GM12878 (cell line): ENCODE results near the gene RIPOR3. TPM values are rescaled to one million over a fixed set of nuclear protein-coding genes. Genes with fewer than 3 reads are reported as not detected.

ENCODE experiments used
- ATAC-seq: fragments of 200-7000 bp; cut with Tn5 transposase; 3 replicates; pipeline ENCODE4 v1.9.1; 2020; ENCODE audit warnings: mild to moderate bottlenecking, moderate library complexity
- BruUV-seq: library from RNA; stranded (reverse); fragments of 400-500 nt; replicated peaks from 2 replicates; lab custom pipeline; 2021; lab: Mats Ljungman, UMichigan
- CTCF ChIA-PET: fragments of 300-600 bp; sonication (Branson Sonifier 250); formaldehyde crosslinking; extraction: SDS; loops from one replicate; lab custom pipeline; 2021; ENCODE audit warnings: inconsistent platforms; lab: Yijun Ruan, JAX
- POLR2A ChIA-PET: fragments of 350-600 bp; formaldehyde crosslinking; extraction: SDS; loops from one replicate; lab custom pipeline; 2021; ENCODE audit warnings: inconsistent platforms; lab: Charles Lee
- RAD21 ChIA-PET: fragments of 300-600 bp; sonication (Branson Sonifier 250); formaldehyde crosslinking; loops from one replicate; lab custom pipeline; 2023; ENCODE audit warnings: antibody characterized with exemption; ENCODE audit not compliant: unreplicated experiment; lab: Charles Lee
- SMC1A ChIA-PET: fragments of 300-600 bp; sonication (Branson Sonifier 250); formaldehyde crosslinking; loops from one replicate; lab custom pipeline; 2023; ENCODE audit not compliant: unreplicated experiment, uncharacterized antibody; lab: Charles Lee
- DNase-seq: peaks from one replicate; pipeline ENCODE4 v3.0.0-alpha.2; 2011; ENCODE audit warnings: low read depth, low spot score
- FAIRE-seq: peaks from 3 replicates; lab custom pipeline; 2011; peaks lifted over from hg19 to GRCh38; lab: Jason Lieb, UNC
- H2AFZ ChIP-seq: 2 replicates; pipeline ENCODE4 v1.6.0; 2011; ENCODE audit warnings: low read depth, low read length, control low read depth; ENCODE audit not compliant: control insufficient read depth
- H3K27ac ChIP-seq: 2 replicates; pipeline ENCODE4 v1.5.1; 2011; ENCODE audit warnings: control low read depth; ENCODE audit not compliant: control insufficient read depth, insufficient read depth
- H3K27me3 ChIP-seq, 2 experiments: replicated peaks in 1 of 2; 2 replicates each; pipeline versions ENCODE4 v1.6.0 to v1.6.1; 2011; ENCODE audit warnings: low read length in 1 of 2; ENCODE audit not compliant: control insufficient read depth in 2 of 2, insufficient read depth in 2 of 2
- H3K36me3 ChIP-seq, 2 experiments: 2 replicates each; pipeline ENCODE4 v1.5.1; 2011; ENCODE audit warnings: low read length in 1 of 2; ENCODE audit not compliant: control insufficient read depth in 2 of 2, insufficient read depth in 2 of 2
- H3K4me1 ChIP-seq: 2 replicates; pipeline ENCODE4 v1.6.1; 2011; ENCODE audit warnings: mild to moderate bottlenecking, low read length, moderate library complexity, mixed read lengths; ENCODE audit not compliant: control insufficient read depth, insufficient read depth
- H3K4me2 ChIP-seq: 2 replicates; pipeline ENCODE4 v1.6.0; 2011; ENCODE audit warnings: control low read depth; ENCODE audit not compliant: control insufficient read depth, insufficient read depth
- H3K4me3 ChIP-seq: fragments of 200-600 bp; sonication (generic); 2 replicates; pipeline ENCODE4 v1.5.1; 2016
- H3K79me2 ChIP-seq: 2 replicates; pipeline ENCODE4 v1.6.0; 2011; ENCODE audit warnings: low read length; ENCODE audit not compliant: control insufficient read depth, insufficient read depth
- H3K9ac ChIP-seq: 2 replicates; pipeline ENCODE4 v1.8.0; 2011; ENCODE audit warnings: low read length, control low read depth, mixed read lengths; ENCODE audit not compliant: control insufficient read depth, insufficient read depth
- H3K9me3 ChIP-seq: replicated peaks from 3 replicates; pipeline ENCODE4 v1.5.1; 2011; ENCODE audit warnings: mild to moderate bottlenecking, low read length; ENCODE audit not compliant: control insufficient read depth, insufficient read depth
- H4K20me1 ChIP-seq: 2 replicates; pipeline ENCODE4 v1.6.0; 2011; ENCODE audit not compliant: control insufficient read depth, insufficient read depth
- CBFB ChIP-seq: IDR thresholded peaks from 2 replicates; pipeline ENCODE4 v1.6.1; 2016; ENCODE audit warnings: antibody characterized with exemption, low read depth
- CEBPB ChIP-seq, 2 experiments: fragments of 150-350 bp in 1 of 2; IDR thresholded peaks; 2 replicates each; pipeline ENCODE4 v1.6.1; 2012 to 2014; ENCODE audit warnings: low read depth in 2 of 2, low read length in 2 of 2, borderline replicate concordance in 1 of 2, inconsistent platforms in 1 of 2
- CHD1 ChIP-seq: IDR thresholded peaks from 2 replicates; pipeline ENCODE4 v1.6.1; 2012; ENCODE audit warnings: low read depth, low read length, improper control_type of control experiment
- ETV6 ChIP-seq, 2 experiments: fragments of 450-650 bp in 1 of 2; IDR thresholded peaks in 1 of 2; conservative IDR thresholded peaks in 1 of 2; 2 replicates each; pipeline ENCODE4 v1.6.1; 2014; ENCODE audit warnings: antibody characterized with exemption in 1 of 2, borderline replicate concordance in 1 of 2, low read depth in 1 of 2, mild to moderate bottlenecking in 1 of 2, moderate library complexity in 1 of 2
- NR2C2 ChIP-seq: IDR thresholded peaks from 2 replicates; pipeline ENCODE4 v1.6.1; 2011; ENCODE audit warnings: borderline replicate concordance, low read depth; ENCODE audit not compliant: control insufficient read depth, insufficient read length
- PAX5 ChIP-seq: IDR thresholded peaks from 2 replicates; pipeline ENCODE4 v1.6.1; 2011; ENCODE audit warnings: low read depth, low read length, borderline replicate concordance
- PML ChIP-seq: IDR thresholded peaks from 2 replicates; pipeline ENCODE4 v1.6.1; 2012; ENCODE audit warnings: low read length, inconsistent platforms
- RAD21 ChIP-seq: IDR thresholded peaks from 2 replicates; pipeline ENCODE4 v1.6.1; 2011; ENCODE audit warnings: mild to moderate bottlenecking, low read depth, low read length, moderate library complexity; ENCODE audit not compliant: insufficient read depth
- RB1 ChIP-seq: fragments of 450-650 bp; formaldehyde crosslinking; IDR thresholded peaks from 2 replicates; pipeline ENCODE4 v1.6.1; 2017; ENCODE audit warnings: mild to moderate bottlenecking, borderline replicate concordance
- SPI1 ChIP-seq: IDR thresholded peaks from 2 replicates; pipeline ENCODE4 v1.6.1; 2011; ENCODE audit warnings: low read depth, mild to moderate bottlenecking, low read length, moderate library complexity, borderline replicate concordance; ENCODE audit not compliant: insufficient read depth
- TBL1XR1 ChIP-seq: IDR thresholded peaks from 2 replicates; pipeline ENCODE4 v1.6.1; 2012; ENCODE audit warnings: low read depth, low read length, improper control_type of control experiment
- WRNIP1 ChIP-seq: IDR thresholded peaks from 2 replicates; pipeline ENCODE4 v1.6.1; 2011; ENCODE audit warnings: low read depth, low read length, improper control_type of control experiment, borderline replicate concordance
- ZNF217 ChIP-seq: fragments of 450-650 bp; IDR thresholded peaks from 2 replicates; pipeline ENCODE4 v1.6.1; 2017; ENCODE audit warnings: antibody characterized with exemption, mild to moderate bottlenecking
- WGBS: methylation state at CpG from one replicate; pipeline ENCODE4 v1.1.6; 2016; ENCODE audit warnings: low lambda C conversion rate; ENCODE audit not compliant: insufficient replicate concordance, insufficient coverage; ENCODE audit errors: missing lambda C conversion rate; 5-methylcytosine and 5-hydroxymethylcytosine counted together
- in situ Hi-C: fragments of 300-500 bp; cut with MboI; formaldehyde crosslinking; loops from 9 replicates; pipeline ENCODE4 v1.14.3; 2018; ENCODE audit warnings: mixed read lengths
- intact Hi-C: fragments of 100-400 bp; cut with micrococcal nuclease; formaldehyde crosslinking; loops from one replicate; pipeline ENCODE4 v1.14.2; 2022; ENCODE audit not compliant: unreplicated experiment
- polyA plus RNA-seq, 11 experiments: library from polyadenylated mRNA; depleted of rRNA in 4 of 11; unstranded in 6 of 11; stranded (reverse) in 5 of 11; fragments of >200 nt; fragmentation: Nextera tagmentation in 4 of 11; fragmentation: Illumina TruSeq in 1 of 11; extraction: Ambion mirVana in 4 of 11; extraction: Trizol in 1 of 11; gene quantifications; 1 replicate in 1 of 11; 2 replicates in 10 of 11; pipeline versions ENCODE4 v1.2.1 to v1.2.3, GENCODE V29; 2011 to 2016; ENCODE audit warnings: inconsistent platforms in 2 of 11, missing spikeins in 2 of 11, low read depth in 1 of 11
- total RNA-seq, 4 experiments: library from RNA; depleted of rRNA in 3 of 4; stranded (reverse); fragments of >200 nt in 3 of 4; fragmentation: Illumina TruSeq in 1 of 4; extraction: Trizol in 1 of 4; gene quantifications; 2 replicates each; pipeline versions ENCODE4 v1.2.1 to v1.2.3, GENCODE V29; 2013 to 2021
- TF ChIP-seq, protein P1 (sequence below): fragments of 450-650 bp; IDR thresholded peaks from 2 replicates; pipeline ENCODE4 v1.6.1; 2016; ENCODE audit warnings: mild to moderate bottlenecking
- TF ChIP-seq, protein P2 (sequence below): fragments of 450-650 bp; formaldehyde crosslinking; IDR thresholded peaks from 2 replicates; pipeline ENCODE4 v1.5.0; 2022; ENCODE audit warnings: mild to moderate bottlenecking, missing genetic modification characterization

The RIPOR3 gene
- total and polyA plus RNA-seq, 10 of the 15 experiments (the other 5 are each of a cell fraction or from before 2014, with no cell fraction given), result 0.04 to 0.55 (median 0.12) TPM; not detected in 6

DNA sequence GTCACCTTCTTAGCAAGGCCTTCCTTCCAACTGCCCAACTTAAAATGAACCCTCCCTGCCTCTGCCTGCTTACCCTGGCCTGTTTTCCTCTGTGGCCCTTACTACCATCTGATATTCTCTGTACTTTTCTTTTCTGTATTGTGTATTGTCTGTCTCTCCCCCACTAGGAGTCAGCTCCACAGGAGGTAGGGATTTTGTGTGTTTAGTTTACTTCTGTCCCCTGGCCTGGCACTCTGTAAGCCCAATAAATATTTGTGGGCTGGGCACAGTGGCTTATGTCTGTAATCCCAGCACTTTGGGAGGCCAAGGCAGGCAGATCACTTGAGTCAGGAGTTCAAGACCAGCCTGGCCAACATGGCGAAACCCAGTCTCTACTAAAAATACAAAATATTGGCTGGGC is 72.8 kb downstream of the RIPOR3 start:
- no TSS peak for BruUV-seq
- ChIA-PET RAD21 (no interaction called here), SMC1A (interaction anchor here (1.0 kb wide), 1 partner anchor 12 kb away, joined by 4 read pairs; no protein-coding TSS in a partner anchor), POLR2A (no interaction called here), CTCF (interaction anchor here (1.2 kb wide), 1 partner anchor 131 kb away, joined by 5 read pairs; no protein-coding TSS in a partner anchor)
- 76% methylated on average over 1 of the region's 1 CpG for WGBS
- no peaks in the 10 kb centered on the region for H3K79me2 ChIP-seq
- no peak for ATAC-seq
- TF ChIP-seq SPI1 (no peak), ETV6 (conservative IDR thresholded peaks at IDR 0.05 in 1 of 2, IDR thresholded peaks at IDR 0.05 in 1 of 2; ENCODE audit: borderline replicate concordance in 1 of 2, low read depth in 1 of 2) (no peak), ZNF217 (no peak), TBL1XR1 (no peak), WRNIP1 (no peak), RAD21 (no peak), CEBPB (IDR thresholded peaks at IDR 0.05; ENCODE audit: borderline replicate concordance in 1 of 2, low read depth in 2 of 2, low read length in 2 of 2) (no peak), CBFB (no peak), NR2C2 (no peak), PML (no peak), PAX5 (no peak), RB1 (no peak), CHD1 (no peak)
- TF ChIP-seq, protein P1, sequence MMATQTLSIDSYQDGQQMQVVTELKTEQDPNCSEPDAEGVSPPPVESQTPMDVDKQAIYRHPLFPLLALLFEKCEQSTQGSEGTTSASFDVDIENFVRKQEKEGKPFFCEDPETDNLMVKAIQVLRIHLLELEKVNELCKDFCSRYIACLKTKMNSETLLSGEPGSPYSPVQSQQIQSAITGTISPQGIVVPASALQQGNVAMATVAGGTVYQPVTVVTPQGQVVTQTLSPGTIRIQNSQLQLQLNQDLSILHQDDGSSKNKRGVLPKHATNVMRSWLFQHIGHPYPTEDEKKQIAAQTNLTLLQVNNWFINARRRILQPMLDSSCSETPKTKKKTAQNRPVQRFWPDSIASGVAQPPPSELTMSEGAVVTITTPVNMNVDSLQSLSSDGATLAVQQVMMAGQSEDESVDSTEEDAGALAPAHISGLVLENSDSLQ, result no peak
- TF ChIP-seq, protein P2, sequence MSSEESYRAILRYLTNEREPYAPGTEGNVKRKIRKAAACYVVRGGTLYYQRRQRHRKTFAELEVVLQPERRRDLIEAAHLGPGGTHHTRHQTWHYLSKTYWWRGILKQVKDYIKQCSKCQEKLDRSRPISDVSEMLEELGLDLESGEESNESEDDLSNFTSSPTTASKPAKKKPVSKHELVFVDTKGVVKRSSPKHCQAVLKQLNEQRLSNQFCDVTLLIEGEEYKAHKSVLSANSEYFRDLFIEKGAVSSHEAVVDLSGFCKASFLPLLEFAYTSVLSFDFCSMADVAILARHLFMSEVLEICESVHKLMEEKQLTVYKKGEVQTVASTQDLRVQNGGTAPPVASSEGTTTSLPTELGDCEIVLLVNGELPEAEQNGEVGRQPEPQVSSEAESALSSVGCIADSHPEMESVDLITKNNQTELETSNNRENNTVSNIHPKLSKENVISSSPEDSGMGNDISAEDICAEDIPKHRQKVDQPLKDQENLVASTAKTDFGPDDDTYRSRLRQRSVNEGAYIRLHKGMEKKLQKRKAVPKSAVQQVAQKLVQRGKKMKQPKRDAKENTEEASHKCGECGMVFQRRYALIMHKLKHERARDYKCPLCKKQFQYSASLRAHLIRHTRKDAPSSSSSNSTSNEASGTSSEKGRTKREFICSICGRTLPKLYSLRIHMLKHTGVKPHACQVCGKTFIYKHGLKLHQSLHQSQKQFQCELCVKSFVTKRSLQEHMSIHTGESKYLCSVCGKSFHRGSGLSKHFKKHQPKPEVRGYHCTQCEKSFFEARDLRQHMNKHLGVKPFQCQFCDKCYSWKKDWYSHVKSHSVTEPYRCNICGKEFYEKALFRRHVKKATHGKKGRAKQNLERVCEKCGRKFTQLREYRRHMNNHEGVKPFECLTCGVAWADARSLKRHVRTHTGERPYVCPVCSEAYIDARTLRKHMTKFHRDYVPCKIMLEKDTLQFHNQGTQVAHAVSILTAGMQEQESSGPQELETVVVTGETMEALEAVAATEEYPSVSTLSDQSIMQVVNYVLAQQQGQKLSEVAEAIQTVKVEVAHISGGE (CRISPR knock-in tag), result no peak
- H3K4me1 ChIP-seq, result no peaks in the 10 kb centered on the region; the same call in 1 of the 2 replicates
- no peak overlapping the region for H3K27ac ChIP-seq
- no peaks in the 10 kb centered on the region for H4K20me1 ChIP-seq
- no peak for FAIRE-seq
- no peaks in the 10 kb centered on the region; the same call in 2 of the 3 replicates for H3K9me3 ChIP-seq
- no peaks in the 10 kb centered on the region for H3K27me3 ChIP-seq
- no peak overlapping the region for H3K4me2 ChIP-seq
- H3K4me3 ChIP-seq, result no peak overlapping the region
- no peaks in the 10 kb centered on the region for H3K36me3 ChIP-seq
- H2AFZ ChIP-seq, result no peak overlapping the region
- in situ Hi-C loops, result no loop called here
- H3K9ac ChIP-seq, result no peak overlapping the region
- intact Hi-C loops, result no loop called here
- no peak for DNase-seq
